IMR-90 (cell line): ENCODE results near the gene CAPS. TPM values are rescaled to one million over a fixed set of nuclear protein-coding genes. Genes with fewer than 3 reads are reported as not detected.

Experiments
- ATAC-seq: fragments of 200-7000 bp; cut with Tn5 transposase; 2 replicates; pipeline ENCODE4 v1.9.1; 2020; ENCODE audit warnings: low read depth, mild to moderate bottlenecking, moderate library complexity
- BruUV-seq: library from RNA; stranded (reverse); fragments of 400-500 nt; replicated peaks from 2 replicates; lab custom pipeline; 2021; lab: Mats Ljungman, UMichigan
- CTCF ChIA-PET: fragments of 300-600 bp; formaldehyde crosslinking; extraction: SDS; loops from one replicate; lab custom pipeline; 2021; ENCODE audit warnings: antibody characterized with exemption; lab: Yijun Ruan, JAX
- POLR2A ChIA-PET: fragments of 300-600 bp; sonication (Branson Sonifier 250); formaldehyde crosslinking; loops from one replicate; lab custom pipeline; 2022; ENCODE audit warnings: antibody characterized with exemption; ENCODE audit not compliant: unreplicated experiment; lab: Charles Lee
- DNase-seq: peaks from one replicate; pipeline ENCODE4 v3.0.0; 2013
- H2AFZ ChIP-seq: replicated peaks from 2 replicates; pipeline ENCODE3; 2013; ENCODE audit warnings: low read length, mild to moderate bottlenecking; ENCODE audit not compliant: poor library complexity
- H2AK5ac ChIP-seq: 2 replicates; pipeline ENCODE4 v1.6.1; 2013; ENCODE audit warnings: low read depth, low read length, inconsistent platforms
- H2AK9ac ChIP-seq: replicated peaks from 2 replicates; pipeline ENCODE3; 2013; ENCODE audit warnings: mild to moderate bottlenecking, low read depth, low read length, moderate library complexity; ENCODE audit not compliant: poor library complexity
- H2BK120ac ChIP-seq: 2 replicates; pipeline ENCODE4 v1.6.1; 2013; ENCODE audit warnings: low read depth, low read length, inconsistent platforms
- H2BK15ac ChIP-seq: 3 replicates; pipeline ENCODE4 v1.6.1; 2013; ENCODE audit warnings: low read depth, low read length, inconsistent platforms
- H2BK20ac ChIP-seq: 2 replicates; pipeline ENCODE4 v1.6.1; 2013; ENCODE audit warnings: low read depth, mild to moderate bottlenecking, inconsistent platforms, low read length, moderate library complexity
- H2BK5ac ChIP-seq: 2 replicates; pipeline ENCODE4 v1.6.1; 2013; ENCODE audit warnings: mild to moderate bottlenecking, low read depth, low read length, inconsistent platforms; ENCODE audit not compliant: poor library complexity, severe bottlenecking
- H3K14ac ChIP-seq: replicated peaks from 2 replicates; pipeline ENCODE4 v1.6.1; 2013; ENCODE audit warnings: low read depth, low read length, inconsistent platforms
- H3K18ac ChIP-seq: 2 replicates; pipeline ENCODE4 v1.6.1; 2013; ENCODE audit warnings: low read depth, low read length, control low read depth
- H3K23ac ChIP-seq: 2 replicates; pipeline ENCODE4 v1.6.1; 2013; ENCODE audit warnings: low read depth, low read length, inconsistent platforms
- H3K27ac ChIP-seq: 2 replicates; pipeline ENCODE4 v1.5.1; 2013; ENCODE audit warnings: mild to moderate bottlenecking, control low read depth, low read length; ENCODE audit not compliant: insufficient read depth
- H3K27me3 ChIP-seq: 2 replicates; pipeline ENCODE4 v1.6.1; 2013; ENCODE audit warnings: low read length; ENCODE audit not compliant: control insufficient read depth, insufficient read depth
- H3K36me3 ChIP-seq: 2 replicates; pipeline ENCODE4 v1.6.1; 2013; ENCODE audit warnings: low read length, mixed read lengths; ENCODE audit not compliant: control insufficient read depth, insufficient read depth
- H3K4ac ChIP-seq: 2 replicates; pipeline ENCODE4 v1.6.1; 2013; ENCODE audit warnings: low read depth, low read length, inconsistent platforms
- H3K4me1 ChIP-seq: 2 replicates; pipeline ENCODE4 v1.6.1; 2013; ENCODE audit warnings: low read length, mixed read lengths; ENCODE audit not compliant: control insufficient read depth, insufficient read depth
- H3K4me2 ChIP-seq: 2 replicates; pipeline ENCODE4 v1.6.1; 2013; ENCODE audit warnings: low read depth, mild to moderate bottlenecking, control low read depth, low read length, moderate library complexity
- H3K4me3 ChIP-seq: 2 replicates; pipeline ENCODE4 v1.5.1; 2013; ENCODE audit warnings: low read depth, mild to moderate bottlenecking, control low read depth, low read length, moderate library complexity; ENCODE audit not compliant: insufficient read depth
- H3K56ac ChIP-seq: 2 replicates; pipeline ENCODE4 v1.6.1; 2013; ENCODE audit warnings: low read length, inconsistent platforms; ENCODE audit not compliant: insufficient read depth; ENCODE audit errors: extremely low read depth
- H3K79me1 ChIP-seq, 2 experiments: 2 replicates each; pipeline ENCODE4 v1.6.1; 2013; ENCODE audit warnings: low read length in 2 of 2, inconsistent platforms in 1 of 2, low read depth in 1 of 2
- H3K9ac ChIP-seq: 2 replicates; pipeline ENCODE4 v1.6.1; 2013; ENCODE audit warnings: low read depth, low read length, control low read depth
- H3K9me1 ChIP-seq: 2 replicates; pipeline ENCODE4 v1.6.1; 2013; ENCODE audit warnings: low read length, inconsistent platforms; ENCODE audit not compliant: insufficient read depth
- H3K9me3 ChIP-seq: 2 replicates; pipeline ENCODE4 v1.6.1; 2013; ENCODE audit warnings: low read length; ENCODE audit not compliant: control insufficient read depth, insufficient read depth
- H4K20me1 ChIP-seq: 2 replicates; pipeline ENCODE4 v1.6.1; 2013; ENCODE audit warnings: low read length, inconsistent platforms; ENCODE audit not compliant: insufficient read depth
- H4K5ac ChIP-seq: 2 replicates; pipeline ENCODE4 v1.6.1; 2013; ENCODE audit warnings: mild to moderate bottlenecking, low read depth, low read length, control low read depth
- H4K8ac ChIP-seq, 2 experiments: 2 replicates each; pipeline ENCODE4 v1.6.1; 2013; ENCODE audit warnings: low read depth in 2 of 2, low read length in 2 of 2, control low read depth in 1 of 2, inconsistent platforms in 1 of 2
- H4K91ac ChIP-seq: 2 replicates; pipeline ENCODE4 v1.6.1; 2013; ENCODE audit warnings: low read depth, low read length, inconsistent platforms; ENCODE audit not compliant: insufficient read depth
- CEBPB ChIP-seq: IDR thresholded peaks from 2 replicates; pipeline ENCODE4 v1.6.1; 2012; ENCODE audit warnings: low read depth, low read length, improper control_type of control experiment
- RAD21 ChIP-seq: IDR thresholded peaks from 2 replicates; pipeline ENCODE4 v1.6.1; 2012; ENCODE audit warnings: low read length, improper control_type of control experiment
- WGBS, 2 experiments: methylation state at CpG; one replicate each; pipeline versions ENCODE4 v1.1.5 to v1.1.7; 2013; ENCODE audit warnings: missing lambda C conversion rate in 2 of 2; ENCODE audit not compliant: insufficient read length in 1 of 2; ENCODE audit errors: extremely low coverage in 2 of 2; 5-methylcytosine and 5-hydroxymethylcytosine counted together
- dilution Hi-C: fragments of 300-500 bp; cut with HindIII; formaldehyde crosslinking; loops from one replicate; pipeline ENCODE4 v1.14.3; 2018; ENCODE audit warnings: low sequenced_read_pairs; ENCODE audit not compliant: unreplicated experiment
- in situ Hi-C: fragments of 300-500 bp; cut with MboI; formaldehyde crosslinking; loops from 3 replicates; pipeline ENCODE4 v1.14.3; 2019; ENCODE audit warnings: low sequenced_read_pairs, inconsistent platforms, mixed read lengths
- intact Hi-C: fragments of 100-400 bp; cut with micrococcal nuclease; formaldehyde crosslinking; loops from 2 replicates; pipeline ENCODE4 v1.10.0; 2022
- polyA plus RNA-seq, 3 experiments: library from polyadenylated mRNA; depleted of rRNA; stranded (reverse); fragments of >200 nt; gene quantifications; 2 replicates each; pipeline ENCODE4 v1.2.3, GENCODE V29; 2012; ENCODE audit warnings: low replicate concordance in 1 of 3
- total RNA-seq: library from RNA; depleted of rRNA; stranded (reverse); fragments of >200 nt; gene quantifications from 2 replicates; pipeline ENCODE4 v1.2.3, GENCODE V29; 2012

The CAPS gene
- total and polyA plus RNA-seq, 2 of the 4 experiments (the other 2 are of a cell fraction) = 0.54 to 4.9 TPM

- Histone ChIP-seq H3K23ac (no peak overlapping the region), H3K4me1 (peaks cover 2% of the 10 kb centered on the region; the same call in 1 of the 2 replicates), H3K27me3 (peaks cover 6% of the 10 kb centered on the region), H3K4me3 (no peak overlapping the region), H3K4me2 (no peak overlapping the region; the same call in 1 of the 2 replicates), H2BK20ac (0 out of 2 replicates have a peak overlapping the region, but pooled peaks have one; percentile 14), H3K36me3 (no peaks in the 10 kb centered on the region), H2AK9ac (no peak overlapping the region), H2BK5ac (no peak overlapping the region), H2AFZ (peak overlapping the region; percentile 43), H3K56ac (no peak overlapping the region), H2AK5ac (no peak overlapping the region), H3K4ac (no peak overlapping the region), H4K91ac (no peak overlapping the region), H4K20me1 (no peaks in the 10 kb centered on the region), H3K9ac (no peak overlapping the region), H2BK15ac (no peak overlapping the region), H3K9me3 (no peaks in the 10 kb centered on the region), H2BK120ac (no peak overlapping the region), H3K9me1 (no peaks in the 10 kb centered on the region), H3K18ac (no peak overlapping the region; the same call in 1 of the 2 replicates), H4K5ac (no peak overlapping the region), H3K14ac (no peak overlapping the region), H3K79me1 (no peaks in the 10 kb centered on the region), H3K27ac (peak overlapping the region; percentile 16; the same call in 1 of the 2 replicates), H4K8ac (no peak overlapping the region)
- dilution Hi-C loops = no loop called here
- TF ChIP-seq RAD21 = no peak
- TF ChIP-seq CEBPB = peak; percentile 54
- intact Hi-C loops = no loop called here
- in situ Hi-C loops = no loop called here
- ChIA-PET CTCF (no interaction called here), POLR2A (interaction anchor here (0.6 kb wide), 1 partner anchor 9 kb away, joined by 19 read pairs; no protein-coding TSS in a partner anchor)
- DNase-seq = no peak
- ATAC-seq = no peak
- BruUV-seq = no TSS peak
- WGBS, 2 experiments = 83% methylated on average over 4 of the region's 12 CpGs; no CpG with 5 or more reads in 1 of the 2 experiments
Observed at GRCh38 chr19:5870986-5871394, 43.1 kb upstream of the CAPS start.
